HepG2 (cell line): Measurements from ENCODE around the gene NOTO. TPM values are rescaled to one million over a fixed set of nuclear protein-coding genes. Genes with fewer than 3 reads are reported as not detected.

ENCODE experiments used
- ASH2L ChIP-seq: fragments of 300-600, 200-600 bp; sonication (generic); IDR thresholded peaks from 2 replicates; pipeline ENCODE4 v1.7.0; 2017; ENCODE audit warnings: low read depth, mild to moderate bottlenecking, moderate library complexity, mixed read lengths, low read length; ENCODE audit not compliant: insufficient read length
- BCLAF1 ChIP-seq: fragments of 450-650 bp; IDR thresholded peaks from 2 replicates; pipeline ENCODE4 v1.6.1; 2017; ENCODE audit warnings: mild to moderate bottlenecking
- DNMT3B ChIP-seq: conservative IDR thresholded peaks from 2 replicates; pipeline ENCODE4 v1.6.1; 2016; ENCODE audit warnings: missing biosample characterization, control low read depth
- FOXO4 ChIP-seq: sonication (generic); formaldehyde crosslinking; conservative IDR thresholded peaks from 2 replicates; pipeline ENCODE4 v1.8.1; 2023; ENCODE audit warnings: missing genetic modification reagents
- GPN1 ChIP-seq: sonication (generic); formaldehyde crosslinking; IDR thresholded peaks from 2 replicates; pipeline ENCODE4 v1.5.1; 2020; ENCODE audit warnings: missing genetic modification reagents, borderline replicate concordance
- MAX ChIP-seq: IDR thresholded peaks from 2 replicates; pipeline ENCODE4 v1.6.1; 2012; ENCODE audit warnings: inconsistent platforms
- NFATC3 ChIP-seq: sonication (generic); formaldehyde crosslinking; IDR thresholded peaks from 2 replicates; pipeline ENCODE4 v1.5.1; 2020; ENCODE audit warnings: mild to moderate bottlenecking, missing genetic modification reagents
- RFX5 ChIP-seq: IDR thresholded peaks from 2 replicates; pipeline ENCODE4 v1.6.1; 2011; ENCODE audit warnings: low read depth, low read length, improper control_type of control experiment
- ZKSCAN8 ChIP-seq: IDR thresholded peaks from 2 replicates; pipeline ENCODE4 v1.6.1; 2016; ENCODE audit warnings: borderline replicate concordance, missing genetic modification reagents, missing compliant biosample characterization
- ZNF275 ChIP-seq: sonication (generic); formaldehyde crosslinking; IDR thresholded peaks from 2 replicates; pipeline ENCODE4 v1.8.0; 2022; ENCODE audit warnings: missing genetic modification reagents, mild to moderate bottlenecking, inconsistent platforms, borderline replicate concordance
- ZNF317 ChIP-seq: sonication (generic); formaldehyde crosslinking; IDR thresholded peaks from 2 replicates; pipeline ENCODE4 v1.5.0; 2020; ENCODE audit warnings: mild to moderate bottlenecking, missing genetic modification reagents
- ZNF766 ChIP-seq: sonication (generic); formaldehyde crosslinking; IDR thresholded peaks from 2 replicates; pipeline ENCODE4 v1.5.0; 2020; ENCODE audit warnings: missing genetic modification reagents, borderline replicate concordance
- ZNF768 ChIP-seq: sonication (generic); formaldehyde crosslinking; IDR thresholded peaks from 2 replicates; pipeline ENCODE4 v1.4.0; 2020; ENCODE audit warnings: missing genetic modification reagents
- polyA plus RNA-seq, 8 experiments: library from polyadenylated mRNA; depleted of rRNA in 3 of 8; stranded (reverse) in 7 of 8; unstranded in 1 of 8; fragments of >200 nt; fragmentation: Illumina TruSeq in 4 of 8; extraction: Trizol in 4 of 8; gene quantifications; 2 replicates each; pipeline versions ENCODE4 v1.2.1 to v1.2.3, GENCODE V29; 2011 to 2016; ENCODE audit warnings: low read depth in 4 of 8, missing spikeins in 1 of 8, mixed read lengths in 1 of 8; ENCODE audit not compliant: insufficient read depth in 1 of 8
- total RNA-seq, 5 experiments: library from RNA; depleted of rRNA; stranded (reverse); fragments of >200 nt; fragmentation: Illumina TruSeq; extraction: Trizol; gene quantifications; 2 replicates each; pipeline ENCODE4 v1.2.3, GENCODE V29; 2016; ENCODE audit warnings: low read depth in 1 of 5
- TF ChIP-seq, protein P1 (sequence below): sonication (generic); formaldehyde crosslinking; IDR thresholded peaks from 2 replicates; pipeline ENCODE4 v1.8.0; 2022; ENCODE audit warnings: mild to moderate bottlenecking, missing genetic modification reagents
- TF ChIP-seq, protein P2 (sequence below): sonication (generic); formaldehyde crosslinking; IDR thresholded peaks from 2 replicates; pipeline ENCODE4 v1.4.0; 2020; ENCODE audit warnings: missing genetic modification reagents, borderline replicate concordance
- TF ChIP-seq, protein P3 (sequence below): sonication (generic); formaldehyde crosslinking; IDR thresholded peaks from 2 replicates; pipeline ENCODE4 v1.5.0; 2020; ENCODE audit warnings: mild to moderate bottlenecking, missing genetic modification reagents, borderline replicate concordance

NOTO gene
- total and polyA plus RNA-seq, 2 of the 13 experiments (the other 11 are each of a cell fraction or from before 2014, with no cell fraction given): not detected

DNA sequence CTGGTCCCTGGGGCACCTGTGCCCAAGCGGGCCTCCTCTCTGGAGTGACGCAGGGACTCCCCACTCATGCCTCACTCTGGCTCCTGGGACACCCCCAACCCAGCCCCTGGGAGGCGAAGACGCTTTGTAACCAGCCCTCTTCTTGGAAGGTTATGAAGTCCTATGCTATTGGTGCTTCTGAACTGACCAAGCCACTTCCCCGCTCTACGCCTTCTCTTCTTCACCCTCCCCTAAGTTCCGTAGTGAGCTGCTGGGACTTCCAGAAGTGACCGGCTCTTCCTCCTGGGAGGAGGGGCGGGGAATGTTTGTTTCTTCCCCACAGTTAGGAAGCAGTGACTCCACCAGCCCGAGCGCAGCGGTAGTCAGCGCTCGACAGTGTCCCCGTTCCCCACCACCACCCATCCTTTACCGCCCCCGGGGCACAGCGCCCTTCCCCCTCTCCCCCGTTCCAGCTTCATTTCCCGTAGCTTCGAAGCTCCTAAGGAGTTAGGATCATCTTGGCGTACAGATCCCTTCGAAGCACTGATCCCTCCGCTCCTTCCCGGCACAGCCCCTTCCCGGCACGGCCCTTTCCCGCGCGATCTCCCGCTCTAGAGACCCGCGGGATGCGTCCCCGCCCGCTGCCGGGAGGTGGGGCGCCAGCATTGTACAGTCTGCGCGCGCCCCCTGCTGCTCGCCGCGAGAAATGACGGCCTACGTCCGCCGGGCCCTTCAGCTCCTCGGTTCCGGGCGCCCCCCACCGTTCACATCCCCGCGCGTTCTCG is 25.3 kb upstream of the NOTO start (continued):
- TF ChIP-seq NFATC3 (CRISPR knock-in tag) (no peak), ZNF275 (CRISPR knock-in tag) (peak; percentile 56; the same call in 1 of the 2 replicates), MAX (peak; percentile 92), ZNF768 (CRISPR knock-in tag) (peak; percentile 80), DNMT3B (CRISPR knock-in tag) (no peak), ZNF766 (CRISPR knock-in tag) (0 out of 2 replicates have a peak, but pooled peaks have one; percentile 47), ZKSCAN8 (peak; percentile 79), BCLAF1 (no peak), RFX5 (no peak), FOXO4 (CRISPR knock-in tag) (no peak), ZNF317 (CRISPR knock-in tag) (no peak; the same call in 1 of the 2 replicates), GPN1 (CRISPR knock-in tag) (no peak), ASH2L (no peak)
- TF ChIP-seq, protein P1, sequence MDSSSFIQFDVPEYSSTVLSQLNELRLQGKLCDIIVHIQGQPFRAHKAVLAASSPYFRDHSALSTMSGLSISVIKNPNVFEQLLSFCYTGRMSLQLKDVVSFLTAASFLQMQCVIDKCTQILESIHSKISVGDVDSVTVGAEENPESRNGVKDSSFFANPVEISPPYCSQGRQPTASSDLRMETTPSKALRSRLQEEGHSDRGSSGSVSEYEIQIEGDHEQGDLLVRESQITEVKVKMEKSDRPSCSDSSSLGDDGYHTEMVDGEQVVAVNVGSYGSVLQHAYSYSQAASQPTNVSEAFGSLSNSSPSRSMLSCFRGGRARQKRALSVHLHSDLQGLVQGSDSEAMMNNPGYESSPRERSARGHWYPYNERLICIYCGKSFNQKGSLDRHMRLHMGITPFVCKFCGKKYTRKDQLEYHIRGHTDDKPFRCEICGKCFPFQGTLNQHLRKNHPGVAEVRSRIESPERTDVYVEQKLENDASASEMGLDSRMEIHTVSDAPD (CRISPR knock-in tag): no peak
- TF ChIP-seq, protein P2, sequence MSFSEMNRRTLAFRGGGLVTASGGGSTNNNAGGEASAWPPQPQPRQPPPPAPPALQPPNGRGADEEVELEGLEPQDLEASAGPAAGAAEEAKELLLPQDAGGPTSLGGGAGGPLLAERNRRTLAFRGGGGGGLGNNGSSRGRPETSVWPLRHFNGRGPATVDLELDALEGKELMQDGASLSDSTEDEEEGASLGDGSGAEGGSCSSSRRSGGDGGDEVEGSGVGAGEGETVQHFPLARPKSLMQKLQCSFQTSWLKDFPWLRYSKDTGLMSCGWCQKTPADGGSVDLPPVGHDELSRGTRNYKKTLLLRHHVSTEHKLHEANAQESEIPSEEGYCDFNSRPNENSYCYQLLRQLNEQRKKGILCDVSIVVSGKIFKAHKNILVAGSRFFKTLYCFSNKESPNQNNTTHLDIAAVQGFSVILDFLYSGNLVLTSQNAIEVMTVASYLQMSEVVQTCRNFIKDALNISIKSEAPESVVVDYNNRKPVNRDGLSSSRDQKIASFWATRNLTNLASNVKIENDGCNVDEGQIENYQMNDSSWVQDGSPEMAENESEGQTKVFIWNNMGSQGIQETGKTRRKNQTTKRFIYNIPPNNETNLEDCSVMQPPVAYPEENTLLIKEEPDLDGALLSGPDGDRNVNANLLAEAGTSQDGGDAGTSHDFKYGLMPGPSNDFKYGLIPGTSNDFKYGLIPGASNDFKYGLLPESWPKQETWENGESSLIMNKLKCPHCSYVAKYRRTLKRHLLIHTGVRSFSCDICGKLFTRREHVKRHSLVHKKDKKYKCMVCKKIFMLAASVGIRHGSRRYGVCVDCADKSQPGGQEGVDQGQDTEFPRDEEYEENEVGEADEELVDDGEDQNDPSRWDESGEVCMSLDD (CRISPR knock-in tag): no peak
- TF ChIP-seq, protein P3, sequence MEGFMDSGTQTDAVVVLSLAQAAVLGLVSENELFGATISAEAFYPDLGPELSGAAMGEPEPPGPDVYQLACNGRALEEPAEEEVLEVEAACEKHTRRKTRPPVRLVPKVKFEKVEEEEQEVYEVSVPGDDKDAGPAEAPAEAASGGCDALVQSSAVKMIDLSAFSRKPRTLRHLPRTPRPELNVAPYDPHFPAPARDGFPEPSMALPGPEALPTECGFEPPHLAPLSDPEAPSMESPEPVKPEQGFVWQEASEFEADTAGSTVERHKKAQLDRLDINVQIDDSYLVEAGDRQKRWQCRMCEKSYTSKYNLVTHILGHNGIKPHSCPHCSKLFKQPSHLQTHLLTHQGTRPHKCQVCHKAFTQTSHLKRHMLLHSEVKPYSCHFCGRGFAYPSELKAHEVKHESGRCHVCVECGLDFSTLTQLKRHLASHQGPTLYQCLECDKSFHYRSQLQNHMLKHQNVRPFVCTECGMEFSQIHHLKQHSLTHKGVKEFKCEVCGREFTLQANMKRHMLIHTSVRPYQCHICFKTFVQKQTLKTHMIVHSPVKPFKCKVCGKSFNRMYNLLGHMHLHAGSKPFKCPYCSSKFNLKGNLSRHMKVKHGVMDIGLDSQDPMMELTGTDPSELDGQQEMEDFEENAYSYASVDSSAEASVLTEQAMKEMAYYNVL (CRISPR knock-in tag): no peak; the same call in 1 of the 2 replicates
